IMR-90 (cell line): Measurements from ENCODE around the gene ABCA2. TPM values are rescaled to one million over a fixed set of nuclear protein-coding genes. Genes with fewer than 3 reads are reported as not detected.
A peak's percentile ranks its signal among the peaks of the same experiment; 100 is the strongest.
"Not testable (repeated sequence)": the region's sequence is repeated elsewhere in the genome, so short reads cannot be mapped to it uniquely, and the experiment has no call there.

Experiments
- ATAC-seq: fragments of 200-7000 bp; cut with Tn5 transposase; 2 replicates; pipeline ENCODE4 v1.9.1; 2020; ENCODE audit warnings: low read depth, mild to moderate bottlenecking, moderate library complexity
- BruUV-seq: library from RNA; stranded (reverse); fragments of 400-500 nt; replicated peaks from 2 replicates; lab custom pipeline; 2021; lab: Mats Ljungman, UMichigan
- CTCF ChIA-PET: fragments of 300-600 bp; formaldehyde crosslinking; extraction: SDS; loops from one replicate; lab custom pipeline; 2021; ENCODE audit warnings: antibody characterized with exemption; lab: Yijun Ruan, JAX
- POLR2A ChIA-PET: fragments of 300-600 bp; sonication (Branson Sonifier 250); formaldehyde crosslinking; loops from one replicate; lab custom pipeline; 2022; ENCODE audit warnings: antibody characterized with exemption; ENCODE audit not compliant: unreplicated experiment; lab: Charles Lee
- DNase-seq: peaks from one replicate; pipeline ENCODE4 v3.0.0; 2013
- H2AFZ ChIP-seq: replicated peaks from 2 replicates; pipeline ENCODE3; 2013; ENCODE audit warnings: low read length, mild to moderate bottlenecking; ENCODE audit not compliant: poor library complexity
- H2AK5ac ChIP-seq: 2 replicates; pipeline ENCODE4 v1.6.1; 2013; ENCODE audit warnings: low read depth, low read length, inconsistent platforms
- H2AK9ac ChIP-seq: replicated peaks from 2 replicates; pipeline ENCODE3; 2013; ENCODE audit warnings: mild to moderate bottlenecking, low read depth, low read length, moderate library complexity; ENCODE audit not compliant: poor library complexity
- H2BK120ac ChIP-seq: 2 replicates; pipeline ENCODE4 v1.6.1; 2013; ENCODE audit warnings: low read depth, low read length, inconsistent platforms
- H2BK15ac ChIP-seq: 3 replicates; pipeline ENCODE4 v1.6.1; 2013; ENCODE audit warnings: low read depth, low read length, inconsistent platforms
- H2BK20ac ChIP-seq: 2 replicates; pipeline ENCODE4 v1.6.1; 2013; ENCODE audit warnings: low read depth, mild to moderate bottlenecking, inconsistent platforms, low read length, moderate library complexity
- H2BK5ac ChIP-seq: 2 replicates; pipeline ENCODE4 v1.6.1; 2013; ENCODE audit warnings: mild to moderate bottlenecking, low read depth, low read length, inconsistent platforms; ENCODE audit not compliant: poor library complexity, severe bottlenecking
- H3K14ac ChIP-seq: replicated peaks from 2 replicates; pipeline ENCODE4 v1.6.1; 2013; ENCODE audit warnings: low read depth, low read length, inconsistent platforms
- H3K18ac ChIP-seq: 2 replicates; pipeline ENCODE4 v1.6.1; 2013; ENCODE audit warnings: low read depth, low read length, control low read depth
- H3K23ac ChIP-seq: 2 replicates; pipeline ENCODE4 v1.6.1; 2013; ENCODE audit warnings: low read depth, low read length, inconsistent platforms
- H3K27ac ChIP-seq: 2 replicates; pipeline ENCODE4 v1.5.1; 2013; ENCODE audit warnings: mild to moderate bottlenecking, control low read depth, low read length; ENCODE audit not compliant: insufficient read depth
- H3K27me3 ChIP-seq: 2 replicates; pipeline ENCODE4 v1.6.1; 2013; ENCODE audit warnings: low read length; ENCODE audit not compliant: control insufficient read depth, insufficient read depth
- H3K36me3 ChIP-seq: 2 replicates; pipeline ENCODE4 v1.6.1; 2013; ENCODE audit warnings: low read length, mixed read lengths; ENCODE audit not compliant: control insufficient read depth, insufficient read depth
- H3K4ac ChIP-seq: 2 replicates; pipeline ENCODE4 v1.6.1; 2013; ENCODE audit warnings: low read depth, low read length, inconsistent platforms
- H3K4me1 ChIP-seq: 2 replicates; pipeline ENCODE4 v1.6.1; 2013; ENCODE audit warnings: low read length, mixed read lengths; ENCODE audit not compliant: control insufficient read depth, insufficient read depth
- H3K4me2 ChIP-seq: 2 replicates; pipeline ENCODE4 v1.6.1; 2013; ENCODE audit warnings: low read depth, mild to moderate bottlenecking, control low read depth, low read length, moderate library complexity
- H3K4me3 ChIP-seq: 2 replicates; pipeline ENCODE4 v1.5.1; 2013; ENCODE audit warnings: low read depth, mild to moderate bottlenecking, control low read depth, low read length, moderate library complexity; ENCODE audit not compliant: insufficient read depth
- H3K56ac ChIP-seq: 2 replicates; pipeline ENCODE4 v1.6.1; 2013; ENCODE audit warnings: low read length, inconsistent platforms; ENCODE audit not compliant: insufficient read depth; ENCODE audit errors: extremely low read depth
- H3K79me1 ChIP-seq, 2 experiments: 2 replicates each; pipeline ENCODE4 v1.6.1; 2013; ENCODE audit warnings: low read length in 2 of 2, inconsistent platforms in 1 of 2, low read depth in 1 of 2
- H3K9ac ChIP-seq: 2 replicates; pipeline ENCODE4 v1.6.1; 2013; ENCODE audit warnings: low read depth, low read length, control low read depth
- H3K9me1 ChIP-seq: 2 replicates; pipeline ENCODE4 v1.6.1; 2013; ENCODE audit warnings: low read length, inconsistent platforms; ENCODE audit not compliant: insufficient read depth
- H3K9me3 ChIP-seq: 2 replicates; pipeline ENCODE4 v1.6.1; 2013; ENCODE audit warnings: low read length; ENCODE audit not compliant: control insufficient read depth, insufficient read depth
- H4K20me1 ChIP-seq: 2 replicates; pipeline ENCODE4 v1.6.1; 2013; ENCODE audit warnings: low read length, inconsistent platforms; ENCODE audit not compliant: insufficient read depth
- H4K5ac ChIP-seq: 2 replicates; pipeline ENCODE4 v1.6.1; 2013; ENCODE audit warnings: mild to moderate bottlenecking, low read depth, low read length, control low read depth
- H4K8ac ChIP-seq, 2 experiments: 2 replicates each; pipeline ENCODE4 v1.6.1; 2013; ENCODE audit warnings: low read depth in 2 of 2, low read length in 2 of 2, control low read depth in 1 of 2, inconsistent platforms in 1 of 2
- H4K91ac ChIP-seq: 2 replicates; pipeline ENCODE4 v1.6.1; 2013; ENCODE audit warnings: low read depth, low read length, inconsistent platforms; ENCODE audit not compliant: insufficient read depth
- CTCF ChIP-seq: conservative IDR thresholded peaks from 2 replicates; pipeline ENCODE4 v1.5.1; 2012; ENCODE audit warnings: mild to moderate bottlenecking, low read depth, low read length, improper control_type of control experiment
- WGBS, 2 experiments: methylation state at CpG; one replicate each; pipeline versions ENCODE4 v1.1.5 to v1.1.7; 2013; ENCODE audit warnings: missing lambda C conversion rate in 2 of 2; ENCODE audit not compliant: insufficient read length in 1 of 2; ENCODE audit errors: extremely low coverage in 2 of 2; 5-methylcytosine and 5-hydroxymethylcytosine counted together
- dilution Hi-C: fragments of 300-500 bp; cut with HindIII; formaldehyde crosslinking; loops from one replicate; pipeline ENCODE4 v1.14.3; 2018; ENCODE audit warnings: low sequenced_read_pairs; ENCODE audit not compliant: unreplicated experiment
- in situ Hi-C: fragments of 300-500 bp; cut with MboI; formaldehyde crosslinking; loops from 3 replicates; pipeline ENCODE4 v1.14.3; 2019; ENCODE audit warnings: low sequenced_read_pairs, inconsistent platforms, mixed read lengths
- intact Hi-C: fragments of 100-400 bp; cut with micrococcal nuclease; formaldehyde crosslinking; loops from 2 replicates; pipeline ENCODE4 v1.10.0; 2022
- polyA plus RNA-seq, 3 experiments: library from polyadenylated mRNA; depleted of rRNA; stranded (reverse); fragments of >200 nt; gene quantifications; 2 replicates each; pipeline ENCODE4 v1.2.3, GENCODE V29; 2012; ENCODE audit warnings: low replicate concordance in 1 of 3
- total RNA-seq: library from RNA; depleted of rRNA; stranded (reverse); fragments of >200 nt; gene quantifications from 2 replicates; pipeline ENCODE4 v1.2.3, GENCODE V29; 2012

ABCA2 gene
- total and polyA plus RNA-seq, 2 of the 4 experiments (the other 2 are of a cell fraction), result 3.8 to 46.0 TPM

GRCh38 chr9:137004285-137004684, 23.8 kb downstream of the ABCA2 start:
- H3K27me3 ChIP-seq, CTCF ChIA-PET, H2AK9ac ChIP-seq, POLR2A ChIA-PET, H3K9me1 ChIP-seq, H3K4me3 ChIP-seq, H3K27ac ChIP-seq, intact Hi-C loops, H3K14ac ChIP-seq, H2AFZ ChIP-seq, H3K56ac ChIP-seq, H2BK120ac ChIP-seq, dilution Hi-C loops, H4K8ac ChIP-seq, H2BK15ac ChIP-seq, BruUV-seq, ATAC-seq, H3K79me1 ChIP-seq, H2AK5ac ChIP-seq, H2BK5ac ChIP-seq, H2BK20ac ChIP-seq, H3K9me3 ChIP-seq, H4K20me1 ChIP-seq, H3K18ac ChIP-seq, H3K4ac ChIP-seq, H3K9ac ChIP-seq, in situ Hi-C loops, H3K4me2 ChIP-seq, H3K23ac ChIP-seq, DNase-seq, H3K36me3 ChIP-seq, H4K91ac ChIP-seq, H4K5ac ChIP-seq: not testable (repeated sequence)
- peaks cover 11% of the 10 kb centered on the region for H3K4me1 ChIP-seq
- WGBS, 2 experiments, result 60% methylated on average over 1 of the region's 17 CpGs; no CpG with 5 or more reads in 1 of the 2 experiments
- peak; percentile 38 for TF ChIP-seq CTCF
